ENCODE measurements around the gene SUGCT.

DNA sequence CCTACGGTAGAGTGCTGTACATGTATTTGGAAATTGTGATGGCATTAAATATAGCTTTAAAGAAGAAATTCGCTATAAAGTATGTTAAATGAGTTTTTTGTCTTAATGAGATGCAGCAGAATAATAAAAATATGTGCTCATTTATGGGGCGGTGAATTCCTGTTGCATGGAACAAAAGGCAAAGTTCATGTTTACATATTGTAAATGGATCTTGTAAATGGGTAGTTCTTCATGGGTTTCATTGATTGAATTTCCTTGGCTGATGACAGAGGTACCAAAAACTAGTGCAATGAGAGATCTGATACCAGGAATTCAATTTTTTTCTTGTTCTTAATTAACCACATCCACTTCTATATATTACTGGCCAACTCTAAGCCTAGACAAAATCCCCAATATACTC lies 284.2 kb downstream of the SUGCT start:
- TF ChIP-seq, protein P1, sequence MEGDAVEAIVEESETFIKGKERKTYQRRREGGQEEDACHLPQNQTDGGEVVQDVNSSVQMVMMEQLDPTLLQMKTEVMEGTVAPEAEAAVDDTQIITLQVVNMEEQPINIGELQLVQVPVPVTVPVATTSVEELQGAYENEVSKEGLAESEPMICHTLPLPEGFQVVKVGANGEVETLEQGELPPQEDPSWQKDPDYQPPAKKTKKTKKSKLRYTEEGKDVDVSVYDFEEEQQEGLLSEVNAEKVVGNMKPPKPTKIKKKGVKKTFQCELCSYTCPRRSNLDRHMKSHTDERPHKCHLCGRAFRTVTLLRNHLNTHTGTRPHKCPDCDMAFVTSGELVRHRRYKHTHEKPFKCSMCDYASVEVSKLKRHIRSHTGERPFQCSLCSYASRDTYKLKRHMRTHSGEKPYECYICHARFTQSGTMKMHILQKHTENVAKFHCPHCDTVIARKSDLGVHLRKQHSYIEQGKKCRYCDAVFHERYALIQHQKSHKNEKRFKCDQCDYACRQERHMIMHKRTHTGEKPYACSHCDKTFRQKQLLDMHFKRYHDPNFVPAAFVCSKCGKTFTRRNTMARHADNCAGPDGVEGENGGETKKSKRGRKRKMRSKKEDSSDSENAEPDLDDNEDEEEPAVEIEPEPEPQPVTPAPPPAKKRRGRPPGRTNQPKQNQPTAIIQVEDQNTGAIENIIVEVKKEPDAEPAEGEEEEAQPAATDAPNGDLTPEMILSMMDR (conservative IDR thresholded peaks at IDR 0.05), result no peak
- no peak for TF ChIP-seq ZFX (IDR thresholded peaks at IDR 0.05)

All from C4-2B (cell line).